Measurements from ENCODE around the gene SGO2. TPM values are rescaled to one million over a fixed set of nuclear protein-coding genes. Genes with fewer than 3 reads are reported as not detected.

SGO2 gene
- total and polyA plus RNA-seq, 2 donors (not counting 1 experiment from before 2014, with no cell fraction given), result 0.89 to 5.3 TPM

GRCh38 chr2:200622106-200622505 is 96.1 kb downstream of the SGO2 start:
- WGBS (ENCODE audit: insufficient coverage), result no CpG with 5 or more reads among the region's 1 CpG

GRCh38 chr2:200624026-200624425 is 98.0 kb downstream of the SGO2 start:
- 95% methylated on average over 2 of the region's 2 CpGs for whole genome bisulfite sequencing (ENCODE audit: insufficient coverage)
- no peak overlapping the region for H3K4me3 ChIP-seq (ENCODE audit: control extremely low read depth in 1 of 5, extremely low read depth in 1 of 5, insufficient read depth in 1 of 5, low read depth in 2 of 5, low read length in 4 of 5)
- no peaks in the 10 kb centered on the region for H3K27me3 ChIP-seq (replicated peaks in 1 of 4; ENCODE audit: control extremely low read depth in 1 of 4, control insufficient read depth in 3 of 4, insufficient read depth in 4 of 4, low read length in 3 of 4)
- Mint-ChIP-seq H3K4me1 (no peaks in the 10 kb centered on the region), H3K9me3 (ENCODE audit: insufficient read depth) (no peaks in the 10 kb centered on the region), H3K27ac (no peak overlapping the region), H3K27me3 (peaks cover 34% of the 10 kb centered on the region), H3K4me3 (no peak overlapping the region)
- no peak overlapping the region for H3K9ac ChIP-seq (ENCODE audit: low read length)
- H3K36me3 ChIP-seq (replicated peaks in 1 of 2; ENCODE audit: control extremely low read depth in 1 of 2, control insufficient read depth in 1 of 2, extremely low read depth in 1 of 2, insufficient read depth in 2 of 2, low read length in 1 of 2), result no peaks in the 10 kb centered on the region
- no peak for DNase-seq
- ChIA-PET POLR2A (no interaction called here), CTCF (no interaction called here)
- TF ChIP-seq EZH2 (IDR thresholded peaks at IDR 0.05; ENCODE audit: borderline replicate concordance, insufficient read depth, low read depth, low read length, poor library complexity, severe bottlenecking) (no peak), CTCF (IDR thresholded peaks at IDR 0.05) (no peak)
- no peak overlapping the region for H3K4me2 ChIP-seq (replicated peaks; ENCODE audit: low read depth, low read length, poor library complexity, severe bottlenecking)
- no peak overlapping the region for H2AFZ ChIP-seq (ENCODE audit: insufficient read depth, low read depth, low read length, poor library complexity, severe bottlenecking)
- H3K27ac ChIP-seq (ENCODE audit: low read length in 2 of 2), result no peak overlapping the region
- intact Hi-C loops (cut with micrococcal nuclease), result no loop called here
- no peaks in the 10 kb centered on the region for H3K79me2 ChIP-seq (ENCODE audit: control insufficient read depth, insufficient read depth, low read length)
- H3K9me3 ChIP-seq (ENCODE audit: control extremely low read depth in 1 of 3, control insufficient read depth in 2 of 3, insufficient read depth in 1 of 3, low read length in 2 of 3), result no peaks in the 10 kb centered on the region
- no peaks in the 10 kb centered on the region for H4K20me1 ChIP-seq (ENCODE audit: control insufficient read depth, insufficient read depth, low read length, poor library complexity, severe bottlenecking)
- ATAC-seq (ENCODE audit: low read depth), result no peak
- no peaks in the 10 kb centered on the region for H3K4me1 ChIP-seq (ENCODE audit: control insufficient read depth in 2 of 2, insufficient read depth in 2 of 2, low read length in 2 of 2)

More at GRCh38 chr2:200622106-200622505, 96.1 kb downstream of the SGO2 start:
- H3K4me1 ChIP-seq (ENCODE audit: control insufficient read depth in 2 of 2, insufficient read depth in 2 of 2, low read length in 2 of 2), result peaks cover 0 to 5% of the 10 kb centered on the region in 2 donors
- DNase-seq, result no peak
- H3K4me1 Mint-ChIP-seq, result peaks cover 10% of the 10 kb centered on the region
- no peak overlapping the region for H2AFZ ChIP-seq (ENCODE audit: insufficient read depth, low read depth, low read length, poor library complexity, severe bottlenecking)
- no peak overlapping the region for H3K27ac ChIP-seq (ENCODE audit: low read length in 2 of 2)
- H3K9ac ChIP-seq (ENCODE audit: low read length), result no peak overlapping the region
- H3K27me3 Mint-ChIP-seq, result peaks cover 21% of the 10 kb centered on the region
- no peaks in the 10 kb centered on the region for H3K9me3 Mint-ChIP-seq (ENCODE audit: insufficient read depth)
- no peaks in the 10 kb centered on the region for H3K79me2 ChIP-seq (ENCODE audit: control insufficient read depth, insufficient read depth, low read length)
- no peaks in the 10 kb centered on the region for H4K20me1 ChIP-seq (ENCODE audit: control insufficient read depth, insufficient read depth, low read length, poor library complexity, severe bottlenecking)
- ChIA-PET CTCF (no interaction called here), POLR2A (no interaction called here)
- no peak overlapping the region for H3K4me2 ChIP-seq (replicated peaks; ENCODE audit: low read depth, low read length, poor library complexity, severe bottlenecking)
- H3K4me3 ChIP-seq (ENCODE audit: control extremely low read depth in 1 of 5, extremely low read depth in 1 of 5, insufficient read depth in 1 of 5, low read depth in 2 of 5, low read length in 4 of 5), result no peak overlapping the region
- no peaks in the 10 kb centered on the region for H3K36me3 ChIP-seq (replicated peaks in 1 of 2; ENCODE audit: control extremely low read depth in 1 of 2, control insufficient read depth in 1 of 2, extremely low read depth in 1 of 2, insufficient read depth in 2 of 2, low read length in 1 of 2)
- no peaks in the 10 kb centered on the region for H3K9me3 ChIP-seq (ENCODE audit: control extremely low read depth in 1 of 3, control insufficient read depth in 2 of 3, insufficient read depth in 1 of 3, low read length in 2 of 3)
- no peaks in the 10 kb centered on the region for H3K27me3 ChIP-seq (replicated peaks in 1 of 4; ENCODE audit: control extremely low read depth in 1 of 4, control insufficient read depth in 3 of 4, insufficient read depth in 4 of 4, low read length in 3 of 4)
- no peak overlapping the region for H3K27ac Mint-ChIP-seq
- no peak for TF ChIP-seq CTCF (IDR thresholded peaks at IDR 0.05)
- TF ChIP-seq EZH2 (IDR thresholded peaks at IDR 0.05; ENCODE audit: borderline replicate concordance, insufficient read depth, low read depth, low read length, poor library complexity, severe bottlenecking), result no peak
- ATAC-seq (ENCODE audit: low read depth), result no peak
- H3K4me3 Mint-ChIP-seq, result no peak overlapping the region
- intact Hi-C loops (cut with micrococcal nuclease), result no loop called here
